ENCODE results near the gene SNTA1.
"Not testable (repeated sequence)": the region's sequence is repeated elsewhere in the genome, so short reads cannot be mapped to it uniquely, and the experiment has no call there.

The SNTA1 gene

GRCh38 chr20:33443512-33444239 lies at the start of gene SNTA1:
TSS of gene SNTA1 (minus strand) at chr20:33443763. CDS start at chr20:33443620, 143 bp downstream.
- peak; percentile 59 for DNase-seq (ENCODE audit: low read depth)

- DNase-seq (ENCODE audit: low read depth) = peak; percentile 13
Measured at GRCh38 chr20:33490934-33491656, 47.5 kb upstream of the SNTA1 start.

- DNase-seq (ENCODE audit: low read depth) = peak; percentile 76
Measured at GRCh38 chr20:33490023-33490933, 46.7 kb upstream of the SNTA1 start, which contains the start of gene CBFA2T2. TSS of gene CBFA2T2 (plus strand) at chr20:33490096. CDS start at chr20:33490268, 172 bp downstream.

GRCh38 chr20:33489495-33490022 lies 46.0 kb upstream of the SNTA1 start:
- peak; percentile 97 for DNase-seq (ENCODE audit: low read depth)

- not testable (repeated sequence) for DNase-seq (ENCODE audit: low read depth)
Measured at GRCh38 chr20:33488661-33489494, 45.3 kb upstream of the SNTA1 start.

- no peak for DNase-seq (ENCODE audit: low read depth)
Measured at GRCh38 chr20:33488201-33488600, 44.6 kb upstream of the SNTA1 start.

GRCh38 chr20:33483186-33483585 lies 39.6 kb upstream of the SNTA1 start:
- not testable (repeated sequence) for DNase-seq (ENCODE audit: low read depth)

- DNase-seq (ENCODE audit: low read depth) = no peak
Measured at GRCh38 chr20:33482581-33482980, 39.0 kb upstream of the SNTA1 start.

GRCh38 chr20:33481431-33481941 lies 37.9 kb upstream of the SNTA1 start:
- DNase-seq (ENCODE audit: low read depth) = no peak

GRCh38 chr20:33480048-33480447 lies 36.5 kb upstream of the SNTA1 start:
- no peak for DNase-seq (ENCODE audit: low read depth)

- no peak for DNase-seq (ENCODE audit: low read depth)
Measured at GRCh38 chr20:33477386-33478234, 34.0 kb upstream of the SNTA1 start.

GRCh38 chr20:33475381-33476152 lies 32.0 kb upstream of the SNTA1 start:
- no peak for DNase-seq (ENCODE audit: low read depth)

- no peak for DNase-seq (ENCODE audit: low read depth)
Measured at GRCh38 chr20:33474963-33475362, 31.4 kb upstream of the SNTA1 start.

GRCh38 chr20:33474097-33474873 lies 30.7 kb upstream of the SNTA1 start:
- no peak for DNase-seq (ENCODE audit: low read depth)

- no peak for DNase-seq (ENCODE audit: low read depth)
Measured at GRCh38 chr20:33472868-33473435, 29.4 kb upstream of the SNTA1 start.

- DNase-seq (ENCODE audit: low read depth) = no peak
Measured at GRCh38 chr20:33470866-33471265, 27.3 kb upstream of the SNTA1 start.

GRCh38 chr20:33470457-33470856 lies 26.9 kb upstream of the SNTA1 start:
- DNase-seq (ENCODE audit: low read depth) = no peak

GRCh38 chr20:33466303-33466646 lies 22.7 kb upstream of the SNTA1 start:
- DNase-seq (ENCODE audit: low read depth) = no peak
